Measurements from ENCODE around the gene RAD23A. TPM values are rescaled to one million over a fixed set of nuclear protein-coding genes. Genes with fewer than 3 reads are reported as not detected.

RAD23A gene
- total and polyA plus RNA-seq, 3 experiments from 2014 or later, result 115 to 230 (median 227) TPM

DNA sequence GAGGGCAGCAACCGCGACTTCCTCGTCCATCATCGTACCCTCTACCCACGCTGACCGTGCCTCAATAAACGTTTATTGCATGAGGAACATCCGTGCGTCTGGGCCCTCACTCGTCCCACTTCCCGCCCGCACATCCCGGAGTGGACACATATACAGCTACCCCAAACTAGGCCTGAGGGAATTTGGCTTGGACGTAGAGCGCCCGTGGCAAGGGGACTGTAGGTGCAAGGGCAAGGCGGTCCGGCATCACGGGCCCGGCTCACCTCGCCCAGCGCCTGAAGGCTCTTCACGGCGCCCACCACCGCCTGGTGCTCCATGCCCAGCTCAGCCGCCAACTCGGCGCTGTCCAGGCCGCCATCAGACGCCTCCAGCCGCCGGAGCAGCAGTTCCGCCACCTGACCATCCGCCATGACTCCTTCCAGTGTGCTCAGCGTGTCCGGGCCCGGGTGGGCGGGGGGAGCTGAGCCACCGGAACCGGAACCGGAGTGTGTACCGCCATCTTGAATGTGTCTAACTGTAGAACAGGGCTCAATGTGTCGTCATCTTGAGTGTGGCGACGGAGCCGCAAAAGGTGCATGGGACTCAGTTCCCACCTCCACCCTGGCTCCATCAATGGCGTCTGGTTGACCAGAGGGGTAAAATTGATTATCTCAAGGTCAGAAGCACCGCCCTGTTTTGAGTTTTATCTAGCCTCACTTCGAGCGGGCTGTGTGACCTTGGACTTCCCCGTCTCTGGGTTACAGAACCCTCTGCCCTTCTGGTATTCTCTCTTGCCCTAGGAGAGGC is 12.2 kb upstream of the RAD23A start, which contains the start of gene FARSA:
Gene FARSA (minus strand): TSS at position 425 of the 786 bp plus-strand sequence. CDS start 15 bp downstream, at position 410.
- peaks cover 0 to 1% of the 10 kb centered on the region in 2 donors for H3K27me3 Mint-ChIP-seq
- H3K4me1 ChIP-seq (ENCODE audit: insufficient read depth, low read length), result peaks cover 37% of the 10 kb centered on the region
- peak; percentile 74 to 89 (median 83) for DNase-seq
- peak within 1 kb of the TSS; percentile 77 to 97 (median 94) for H3K27ac Mint-ChIP-seq
- H3K36me3 Mint-ChIP-seq, result peaks cover 3 to 40% (median 5%) of the 10 kb centered on the region in 3 donors
- no peaks in the 10 kb centered on the region for H3K9me3 ChIP-seq (ENCODE audit: low read length)
- H3K9me3 Mint-ChIP-seq, result no peaks in the 10 kb centered on the region
- H3K36me3 ChIP-seq (ENCODE audit: insufficient read depth, low read length), result peaks cover 9% of the 10 kb centered on the region
- no peaks in the 10 kb centered on the region for H3K27me3 ChIP-seq (ENCODE audit: insufficient read depth, low read length, poor library complexity, severe bottlenecking)
- H3K4me3 ChIP-seq (ENCODE audit: low read length), result peak within 1 kb of the TSS; percentile 89
- peaks cover 31 to 42% (median 34%) of the 10 kb centered on the region in 3 donors for H3K4me1 Mint-ChIP-seq
- CTCF ChIA-PET, result interaction anchor here (0.8 to 3.7 kb wide), 6 partner anchors 9 to 128 kb away, joined by 3 to 15 read pairs (median 4); partner anchors contain the start of gene SYCE2
- H3K27ac ChIP-seq (ENCODE audit: low read depth, low read length), result peak within 1 kb of the TSS; percentile 80
- H3K4me3 Mint-ChIP-seq, result peak within 1 kb of the TSS; percentile 92 to 99 (median 98)
- POLR2A ChIA-PET, result interaction anchor here (0.5 to 2.9 kb wide), 5 partner anchors 15 to 892 kb away, joined by 3 to 12 read pairs (median 5); partner anchors contain the start of genes GCDH and SYCE2

DNA sequence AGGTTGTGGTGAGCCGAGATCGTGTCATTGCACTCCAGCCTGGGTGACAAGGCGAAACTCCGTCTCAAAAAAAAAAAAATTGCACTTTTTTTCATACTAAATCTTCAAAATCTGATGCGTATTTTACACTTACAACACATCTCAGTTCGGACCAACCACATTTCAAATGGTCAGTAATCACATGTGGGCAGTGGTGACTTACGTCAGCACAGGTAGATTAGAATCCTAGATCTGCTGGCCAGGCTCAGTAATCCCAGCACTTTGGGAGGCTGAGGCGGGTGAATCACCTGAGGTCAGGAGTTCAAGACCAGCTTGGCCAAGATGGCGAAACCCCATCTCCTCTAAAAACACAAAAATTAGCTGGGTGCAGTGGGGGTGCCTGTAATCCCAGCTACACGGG is 10.6 kb upstream of the RAD23A start:
- Mint-ChIP-seq H3K4me1 (peaks cover 40 to 57% (median 47%) of the 10 kb centered on the region in 3 donors), H3K36me3 (peaks cover 8 to 42% (median 11%) of the 10 kb centered on the region in 3 donors), H3K4me3 (peak overlapping the region in 4 of 7 donors; percentile 5 to 47 (median 38)), H3K27me3 (peaks cover 0 to 1% of the 10 kb centered on the region in 2 donors), H3K9me3 (no peaks in the 10 kb centered on the region), H3K27ac (no peak overlapping the region)
- Histone ChIP-seq H3K36me3 (ENCODE audit: insufficient read depth, low read length) (peaks cover 9% of the 10 kb centered on the region), H3K27ac (ENCODE audit: low read depth, low read length) (no peak overlapping the region), H3K27me3 (ENCODE audit: insufficient read depth, low read length, poor library complexity, severe bottlenecking) (no peaks in the 10 kb centered on the region), H3K4me1 (ENCODE audit: insufficient read depth, low read length) (peaks cover 48% of the 10 kb centered on the region), H3K4me3 (ENCODE audit: low read length) (no peak overlapping the region), H3K9me3 (ENCODE audit: low read length) (no peaks in the 10 kb centered on the region)
- ChIA-PET CTCF (interaction anchor here (1.1 to 3.7 kb wide), 2 partner anchors 8 to 50 kb away, joined by 3 to 15 read pairs; no protein-coding TSS in a partner anchor), POLR2A (no interaction called here)
- DNase-seq, result no peak

GRCh38 chr19:12936582-12936981 is 9.1 kb upstream of the RAD23A start:
- CTCF ChIA-PET, result no interaction called here
- H3K27ac Mint-ChIP-seq, result peak overlapping the region in 1 of 8 donors; percentile 28

DNA sequence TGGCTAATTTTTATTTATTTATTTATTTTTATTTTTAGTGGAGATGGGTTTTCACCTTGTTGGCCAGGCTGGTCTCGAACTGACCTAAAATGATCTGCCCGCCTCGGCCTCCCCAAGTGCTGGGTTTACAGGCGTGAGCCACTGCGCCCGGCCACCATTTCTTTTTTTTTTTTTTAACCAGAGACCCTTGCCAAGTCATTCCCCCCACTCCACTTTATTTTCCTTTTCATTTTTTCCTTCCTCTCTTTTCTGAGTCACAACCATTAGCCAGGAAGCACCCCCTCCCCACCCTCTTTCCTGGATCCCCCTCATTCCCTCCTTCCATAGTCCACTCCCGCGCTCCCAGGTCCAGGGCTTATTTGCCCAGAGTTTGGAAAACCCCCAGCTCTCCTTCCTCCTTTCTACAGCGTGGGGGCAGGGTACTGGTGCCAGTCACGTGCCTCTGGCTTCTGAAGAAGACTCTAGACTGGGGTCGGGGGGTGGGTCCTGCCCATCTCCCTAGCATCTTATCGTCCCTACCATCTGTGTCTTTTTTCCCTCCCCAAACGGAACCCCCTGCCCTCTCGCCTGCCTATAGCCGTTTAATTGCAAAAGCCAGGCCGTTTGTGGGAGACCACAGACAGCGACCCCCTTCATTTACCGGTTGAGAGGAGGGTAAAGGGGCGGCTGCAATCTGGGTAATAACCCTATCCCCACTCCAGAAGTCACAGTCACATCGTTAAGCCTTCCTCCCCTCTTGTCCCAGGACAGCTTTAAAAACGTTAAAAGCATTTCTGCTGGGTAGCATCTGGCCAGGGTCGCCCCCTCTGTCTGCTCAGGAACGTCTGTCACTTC is 8.4 kb upstream of the RAD23A start:
- Histone ChIP-seq H3K4me3 (ENCODE audit: low read length) (peak overlapping the region; percentile 81), H3K36me3 (ENCODE audit: insufficient read depth, low read length) (peaks cover 32% of the 10 kb centered on the region), H3K9me3 (ENCODE audit: low read length) (no peaks in the 10 kb centered on the region), H3K4me1 (ENCODE audit: insufficient read depth, low read length) (peaks cover 52% of the 10 kb centered on the region), H3K27ac (ENCODE audit: low read depth, low read length) (peak overlapping the region; percentile 74), H3K27me3 (ENCODE audit: insufficient read depth, low read length, poor library complexity, severe bottlenecking) (no peaks in the 10 kb centered on the region)
- DNase-seq, result no peak
- POLR2A ChIA-PET, result interaction anchor here (0.5 to 1.5 kb wide), 8 partner anchors 10 to 202 kb away, joined by 3 to 8 read pairs (median 4); partner anchors contain the start of genes GCDH and SYCE2
- Mint-ChIP-seq H3K4me1 (peaks cover 45 to 66% (median 50%) of the 10 kb centered on the region in 3 donors), H3K36me3 (peaks cover 10 to 50% (median 14%) of the 10 kb centered on the region in 3 donors), H3K27me3 (peaks cover 0 to 2% of the 10 kb centered on the region in 2 donors), H3K9me3 (no peaks in the 10 kb centered on the region), H3K27ac (peak overlapping the region; percentile 71 to 100 (median 97)), H3K4me3 (peak overlapping the region; percentile 94 to 99 (median 99))
- CTCF ChIA-PET, result interaction anchor here (0.6 to 1.3 kb wide), 4 partner anchors 16 to 52 kb away, joined by 3 to 6 read pairs (median 4); partner anchors contain the start of gene GCDH

More at GRCh38 chr19:12936582-12936981, 9.1 kb upstream of the RAD23A start:
- H3K27me3 Mint-ChIP-seq, result peaks cover 0 to 2% of the 10 kb centered on the region in 2 donors
- peaks cover 10 to 46% (median 15%) of the 10 kb centered on the region in 3 donors for H3K36me3 Mint-ChIP-seq
- no peaks in the 10 kb centered on the region for H3K9me3 Mint-ChIP-seq
- no peak overlapping the region for H3K4me3 ChIP-seq (ENCODE audit: low read length)
- DNase-seq, result no peak
- peaks cover 59% of the 10 kb centered on the region for H3K4me1 ChIP-seq (ENCODE audit: insufficient read depth, low read length)
- H3K4me1 Mint-ChIP-seq, result peaks cover 47 to 66% (median 53%) of the 10 kb centered on the region in 3 donors
- no peak overlapping the region for H3K27ac ChIP-seq (ENCODE audit: low read depth, low read length)
- H3K27me3 ChIP-seq (ENCODE audit: insufficient read depth, low read length, poor library complexity, severe bottlenecking), result no peaks in the 10 kb centered on the region
- H3K9me3 ChIP-seq (ENCODE audit: low read length), result no peaks in the 10 kb centered on the region
- peak overlapping the region in 2 of 7 donors; percentile 8 to 63 for H3K4me3 Mint-ChIP-seq
- H3K36me3 ChIP-seq (ENCODE audit: insufficient read depth, low read length), result peaks cover 24% of the 10 kb centered on the region
- POLR2A ChIA-PET, result no interaction called here

GRCh38 chr19:12937927-12938778 is 7.5 kb upstream of the RAD23A start, which contains the start of gene CALR:
Gene CALR (plus strand): TSS chr19:12938609. CDS start chr19:12938680, 71 bp downstream.
- DNase-seq, result peak; percentile 98 to 100 (median 99)
- Mint-ChIP-seq H3K4me3 (peak within 1 kb of the TSS; percentile 94 to 99 (median 99)), H3K4me1 (peaks cover 39 to 62% (median 42%) of the 10 kb centered on the region in 3 donors), H3K9me3 (no peaks in the 10 kb centered on the region), H3K27me3 (peaks cover 0 to 2% of the 10 kb centered on the region in 2 donors), H3K27ac (peak within 1 kb of the TSS; percentile 91 to 100 (median 97)), H3K36me3 (peaks cover 10 to 52% (median 13%) of the 10 kb centered on the region in 3 donors)
- ChIA-PET CTCF (interaction anchor here (0.9 to 1.3 kb wide), 3 partner anchors 28 to 53 kb away, joined by 3 to 6 read pairs (median 5); partner anchors contain the start of gene GCDH), POLR2A (interaction anchor here (0.5 to 1.5 kb wide), 8 partner anchors 9 to 203 kb away, joined by 3 to 8 read pairs (median 4); partner anchors contain the start of genes GCDH and SYCE2)
- H3K9me3 ChIP-seq (ENCODE audit: low read length), result no peaks in the 10 kb centered on the region
- peak within 1 kb of the TSS; percentile 81 for H3K4me3 ChIP-seq (ENCODE audit: low read length)
- peaks cover 44% of the 10 kb centered on the region for H3K4me1 ChIP-seq (ENCODE audit: insufficient read depth, low read length)
- peaks cover 39% of the 10 kb centered on the region for H3K36me3 ChIP-seq (ENCODE audit: insufficient read depth, low read length)
- H3K27me3 ChIP-seq (ENCODE audit: insufficient read depth, low read length, poor library complexity, severe bottlenecking), result no peaks in the 10 kb centered on the region
- H3K27ac ChIP-seq (ENCODE audit: low read depth, low read length), result peak within 1 kb of the TSS; percentile 93

- peak in 4 of 5 donors; percentile 19 to 64 (median 40) for DNase-seq
- no peaks in the 10 kb centered on the region for H3K27me3 ChIP-seq (ENCODE audit: insufficient read depth, low read length, poor library complexity, severe bottlenecking)
- Mint-ChIP-seq H3K9me3 (no peaks in the 10 kb centered on the region), H3K36me3 (peaks cover 14 to 57% (median 17%) of the 10 kb centered on the region in 3 donors), H3K4me1 (peaks cover 38 to 61% (median 40%) of the 10 kb centered on the region in 3 donors), H3K27ac (peak overlapping the region; percentile 91 to 100 (median 97)), H3K27me3 (peaks cover 0 to 4% of the 10 kb centered on the region in 2 donors), H3K4me3 (peak overlapping the region; percentile 94 to 99 (median 99))
- H3K4me1 ChIP-seq (ENCODE audit: insufficient read depth, low read length), result peaks cover 40% of the 10 kb centered on the region
- no peaks in the 10 kb centered on the region for H3K9me3 ChIP-seq (ENCODE audit: low read length)
- ChIA-PET POLR2A (interaction anchor here (0.6 to 1.5 kb wide), 5 partner anchors 11 to 54 kb away, joined by 3 to 11 read pairs (median 5); partner anchors contain the start of gene GCDH), CTCF (interaction anchor here (1.3 kb wide), 1 partner anchor 26 kb away, joined by 5 read pairs; no protein-coding TSS in a partner anchor)
- peak overlapping the region; percentile 81 for H3K4me3 ChIP-seq (ENCODE audit: low read length)
- peak overlapping the region; percentile 93 for H3K27ac ChIP-seq (ENCODE audit: low read depth, low read length)
- peaks cover 46% of the 10 kb centered on the region for H3K36me3 ChIP-seq (ENCODE audit: insufficient read depth, low read length)
Measured at GRCh38 chr19:12938779-12939601, 6.7 kb upstream of the RAD23A start.

All from CD8-positive, alpha-beta memory T cell (primary cell).